PFSK-1 (cell line): ENCODE measurements around the gene SLC22A6.

ENCODE experiments used
- REST ChIP-seq, 2 experiments: IDR thresholded peaks; 2 replicates each; pipeline versions ENCODE4 v1.6.1 to v1.8.0; 2011 to 2012; ENCODE audit warnings: low read depth in 2 of 2, low read length in 2 of 2, control low read depth in 1 of 2, inconsistent platforms in 1 of 2, mild to moderate bottlenecking in 1 of 2, moderate library complexity in 1 of 2; ENCODE audit not compliant: insufficient read depth in 1 of 2
- TAF1 ChIP-seq: IDR thresholded peaks from 2 replicates; pipeline ENCODE4 v1.6.1; 2012; ENCODE audit warnings: low read length, control low read depth, borderline replicate concordance; ENCODE audit not compliant: insufficient read depth

- TF ChIP-seq TAF1 (no peak), REST (IDR thresholded peaks at IDR 0.05; ENCODE audit: insufficient read depth in 1 of 2, low read depth in 2 of 2, low read length in 2 of 2) (no peak)
These were observed 37.7 kb upstream of the SLC22A6 start for GRCh38 chr11:63022441-63022840.
